ENCODE data around the gene DVL2. TPM values are rescaled to one million over a fixed set of nuclear protein-coding genes. Genes with fewer than 3 reads are reported as not detected.

Gene DVL2
- total RNA-seq, 1 experiment from 2014 or later: 82.9 TPM

DNA sequence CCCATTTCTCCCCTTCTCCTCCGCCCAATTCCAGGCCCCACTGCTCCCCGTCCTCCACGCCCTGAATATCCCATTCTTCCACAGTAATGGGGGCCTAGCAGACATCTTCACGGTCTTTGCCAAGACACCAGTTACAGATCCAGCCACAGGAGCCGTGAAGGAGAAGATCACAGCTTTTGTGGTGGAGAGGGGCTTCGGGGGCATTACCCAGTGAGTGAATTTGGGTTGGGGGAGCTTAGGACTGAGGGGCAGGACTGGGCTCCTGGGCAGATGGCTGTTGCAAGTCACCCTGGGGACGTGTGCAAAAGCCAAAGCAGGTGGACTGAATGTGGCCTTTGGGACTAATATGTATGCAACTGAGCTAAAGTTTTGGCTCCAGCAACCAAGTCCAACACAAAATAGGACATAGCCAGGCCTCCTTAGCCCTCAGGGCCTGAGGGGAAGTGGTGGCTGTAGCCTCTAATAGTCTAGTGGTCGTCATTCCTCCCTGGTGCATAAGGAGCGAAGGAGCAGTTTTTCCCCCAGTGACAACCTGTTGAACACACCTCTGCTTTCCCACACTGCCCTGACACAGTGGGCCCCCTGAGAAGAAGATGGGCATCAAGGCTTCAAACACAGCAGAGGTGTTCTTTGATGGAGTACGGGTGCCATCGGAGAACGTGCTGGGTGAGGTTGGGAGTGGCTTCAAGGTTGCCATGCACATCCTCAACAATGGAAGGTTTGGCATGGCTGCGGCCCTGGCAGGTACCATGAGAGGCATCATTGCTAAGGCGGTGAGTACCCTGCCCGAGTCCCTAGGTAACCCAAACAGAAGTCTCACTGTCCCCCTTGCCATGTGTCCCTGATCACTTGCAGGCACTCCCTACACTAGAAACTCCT, 12.0 kb downstream of the DVL2 start:
- no peak overlapping the region for H3K9ac ChIP-seq (ENCODE audit: extremely low read depth, insufficient read length, low read length)
- TF ChIP-seq, protein P1, sequence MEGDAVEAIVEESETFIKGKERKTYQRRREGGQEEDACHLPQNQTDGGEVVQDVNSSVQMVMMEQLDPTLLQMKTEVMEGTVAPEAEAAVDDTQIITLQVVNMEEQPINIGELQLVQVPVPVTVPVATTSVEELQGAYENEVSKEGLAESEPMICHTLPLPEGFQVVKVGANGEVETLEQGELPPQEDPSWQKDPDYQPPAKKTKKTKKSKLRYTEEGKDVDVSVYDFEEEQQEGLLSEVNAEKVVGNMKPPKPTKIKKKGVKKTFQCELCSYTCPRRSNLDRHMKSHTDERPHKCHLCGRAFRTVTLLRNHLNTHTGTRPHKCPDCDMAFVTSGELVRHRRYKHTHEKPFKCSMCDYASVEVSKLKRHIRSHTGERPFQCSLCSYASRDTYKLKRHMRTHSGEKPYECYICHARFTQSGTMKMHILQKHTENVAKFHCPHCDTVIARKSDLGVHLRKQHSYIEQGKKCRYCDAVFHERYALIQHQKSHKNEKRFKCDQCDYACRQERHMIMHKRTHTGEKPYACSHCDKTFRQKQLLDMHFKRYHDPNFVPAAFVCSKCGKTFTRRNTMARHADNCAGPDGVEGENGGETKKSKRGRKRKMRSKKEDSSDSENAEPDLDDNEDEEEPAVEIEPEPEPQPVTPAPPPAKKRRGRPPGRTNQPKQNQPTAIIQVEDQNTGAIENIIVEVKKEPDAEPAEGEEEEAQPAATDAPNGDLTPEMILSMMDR (conservative IDR thresholded peaks at IDR 0.05): no peak
- H4K5ac ChIP-seq (ENCODE audit: insufficient read length, low read depth, low read length): no peak overlapping the region
- H2AK5ac ChIP-seq (ENCODE audit: insufficient read length, low read length): no peak overlapping the region
- H3K27me3 ChIP-seq (ENCODE audit: insufficient read depth, low read length): no peaks in the 10 kb centered on the region
- H3K14ac ChIP-seq (ENCODE audit: insufficient read depth, low read length): no peak overlapping the region
- H3K27ac Mint-ChIP-seq: peak overlapping the region in 1 of 3 experiments; percentile 53; a peak in 1 of 7 replicates
- peak; percentile 21 for DNase-seq
- no peaks in the 10 kb centered on the region for H3K9me3 ChIP-seq (ENCODE audit: control insufficient read depth, low read depth, low read length)
- no peak overlapping the region for H2BK15ac ChIP-seq (ENCODE audit: low read depth, low read length)
- H3K23ac ChIP-seq (ENCODE audit: insufficient read length, low read depth, low read length): no peak overlapping the region
- H2BK12ac ChIP-seq (ENCODE audit: insufficient read length, low read depth, low read length): no peak overlapping the region
- no peak overlapping the region for H4K8ac ChIP-seq (replicated peaks; ENCODE audit: insufficient read length, low read depth, low read length)
- no CpG with 5 or more reads among the region's 15 CpGs for WGBS (ENCODE audit: extremely low coverage, insufficient read length, low lambda C conversion rate)
- peaks cover 5% of the 10 kb centered on the region for H3K23me2 ChIP-seq (ENCODE audit: insufficient read length, low read depth, low read length, poor library complexity, severe bottlenecking)
- H3K4me1 Mint-ChIP-seq: peaks cover 34% of the 10 kb centered on the region in 2 experiments
- no peak overlapping the region for H3T11ph ChIP-seq (ENCODE audit: low read length)
- no peaks in the 10 kb centered on the region for H3K79me2 ChIP-seq (ENCODE audit: insufficient read depth, low read length)
- H2BK20ac ChIP-seq (ENCODE audit: low read depth, low read length, poor library complexity, severe bottlenecking): no peak overlapping the region
- H4K20me1 ChIP-seq (ENCODE audit: control insufficient read depth, insufficient read depth, insufficient read length): no peaks in the 10 kb centered on the region
- no peak overlapping the region for H3K56ac ChIP-seq (ENCODE audit: insufficient read length, low read depth, low read length)
- no peaks in the 10 kb centered on the region for H3K79me1 ChIP-seq (ENCODE audit: insufficient read depth, low read depth, low read length, poor library complexity, severe bottlenecking)
- H2BK5ac ChIP-seq (ENCODE audit: insufficient read length, low read length): no peak overlapping the region
- no peaks in the 10 kb centered on the region for H3K4me1 ChIP-seq (ENCODE audit: insufficient read depth, low read length)
- no peak overlapping the region for H3K27ac ChIP-seq (ENCODE audit: insufficient read length, low read depth, low read length)
- H2AFZ ChIP-seq (ENCODE audit: low read length): no peak overlapping the region
- peaks cover 1% of the 10 kb centered on the region; the same call in 1 of the 2 replicates for H3K27me3 Mint-ChIP-seq (ENCODE audit: low read depth)
- no peak overlapping the region for H2BK120ac ChIP-seq (ENCODE audit: low read depth, low read length, poor library complexity, severe bottlenecking)
- no peak overlapping the region for H4K91ac ChIP-seq (ENCODE audit: insufficient read length, low read depth, low read length)
- H3K9me3 Mint-ChIP-seq: no peaks in the 10 kb centered on the region; a peak in 1 of 5 replicates
- no peak overlapping the region for H3K18ac ChIP-seq (ENCODE audit: insufficient read length, low read depth, low read length)
- H3K36me3 Mint-ChIP-seq (ENCODE audit: insufficient read depth in 1 of 3, low read depth in 3 of 3): peaks cover 17 to 63% (median 52%) of the 10 kb centered on the region in 3 experiments; a peak in 6 of 7 replicates
- no peak overlapping the region for H3K4me2 ChIP-seq (ENCODE audit: insufficient read depth, insufficient read length, low read length)
- peak overlapping the region in 1 of 2 experiments; percentile 97; a peak in 2 of 5 replicates for H3K4me3 Mint-ChIP-seq
- H3K4ac ChIP-seq (ENCODE audit: low read depth, low read length): no peak overlapping the region

Data from H9 (cell line).